H1 (cell line): ENCODE data around the gene TPSD1. TPM values are rescaled to one million over a fixed set of nuclear protein-coding genes. Genes with fewer than 3 reads are reported as not detected.

Experiments used
- CTCF ChIA-PET: fragments of 300-600 bp; sonication (Branson Sonifier 250); formaldehyde crosslinking; loops from one replicate; lab custom pipeline; 2021; ENCODE audit not compliant: partially characterized antibody; lab: Charles Lee
- POLR2A ChIA-PET: fragments of 300-600 bp; sonication (Branson Sonifier 250); formaldehyde crosslinking; loops from one replicate; lab custom pipeline; 2021; ENCODE audit warnings: inconsistent platforms; ENCODE audit not compliant: partially characterized antibody; lab: Charles Lee
- DNase-seq, 2 experiments: peaks; one replicate each; pipeline versions ENCODE4 v3.0.0 to v3.0.0-alpha.2; 2010 to 2022; ENCODE audit warnings: low spot score in 2 of 2, low read depth in 1 of 2, mixed read lengths in 1 of 2
- FAIRE-seq: peaks from 2 replicates; lab custom pipeline; 2011; peaks lifted over from hg19 to GRCh38; lab: Jason Lieb, UNC
- H2AFZ ChIP-seq: 2 replicates; pipeline ENCODE4 v1.8.1; 2012; ENCODE audit warnings: low read length, inconsistent platforms
- H2AK5ac ChIP-seq: 2 replicates; pipeline ENCODE4 v1.6.1; 2013; ENCODE audit warnings: low read depth, low read length
- H2BK120ac ChIP-seq: replicated peaks from 2 replicates; pipeline ENCODE3; 2013; ENCODE audit warnings: low read depth, low read length, inconsistent platforms
- H2BK12ac ChIP-seq: 2 replicates; pipeline ENCODE4 v1.6.1; 2013; ENCODE audit warnings: low read depth, low read length
- H2BK15ac ChIP-seq: 2 replicates; pipeline ENCODE4 v1.6.1; 2013; ENCODE audit warnings: low read length
- H2BK20ac ChIP-seq: 2 replicates; pipeline ENCODE4 v1.6.1; 2013; ENCODE audit warnings: low read length
- H2BK5ac ChIP-seq: 2 replicates; pipeline ENCODE4 v1.6.1; 2013; ENCODE audit warnings: low read depth, low read length
- H3K14ac ChIP-seq: 2 replicates; pipeline ENCODE4 v1.6.1; 2013; ENCODE audit warnings: inconsistent platforms; ENCODE audit not compliant: insufficient read length
- H3K18ac ChIP-seq: 2 replicates; pipeline ENCODE4 v1.6.1; 2013; ENCODE audit warnings: low read length; ENCODE audit errors: extremely low read depth
- H3K23ac ChIP-seq: 2 replicates; pipeline ENCODE4 v1.6.1; 2013; ENCODE audit warnings: inconsistent platforms; ENCODE audit not compliant: insufficient read length
- H3K23me2 ChIP-seq: 2 replicates; pipeline ENCODE4 v1.6.1; 2013; ENCODE audit warnings: low read depth, low read length
- H3K27ac ChIP-seq: 2 replicates; pipeline ENCODE4 v1.6.1; 2011; ENCODE audit warnings: low read depth, low read length, inconsistent platforms
- H3K27me3 ChIP-seq, 4 experiments: replicated peaks in 1 of 4; 1 replicate in 1 of 4; 2 replicates in 3 of 4; pipeline versions ENCODE4 v1.6.1 to v1.8.1; 2011 to 2013; ENCODE audit warnings: low read length in 3 of 4, mild to moderate bottlenecking in 3 of 4, inconsistent platforms in 2 of 4, mixed read lengths in 2 of 4, moderate library complexity in 1 of 4; ENCODE audit not compliant: control insufficient read depth in 3 of 4, insufficient read depth in 3 of 4; ENCODE audit errors: extremely low read depth in 1 of 4
- H3K36me3 ChIP-seq, 4 experiments: 2 replicates each; pipeline versions ENCODE4 v1.6.1 to v1.8.1; 2011 to 2013; ENCODE audit warnings: mild to moderate bottlenecking in 4 of 4, low read length in 3 of 4, moderate library complexity in 2 of 4, control low read depth in 1 of 4, inconsistent platforms in 1 of 4; ENCODE audit not compliant: insufficient read depth in 4 of 4, control insufficient read depth in 2 of 4
- H3K4ac ChIP-seq: replicated peaks from 2 replicates; pipeline ENCODE3; 2013; ENCODE audit warnings: low read length, low read depth, mixed read lengths, inconsistent platforms; ENCODE audit not compliant: insufficient read length
- H3K4me1 ChIP-seq, 4 experiments: replicated peaks in 1 of 4; 1 replicate in 1 of 4; 2 replicates in 3 of 4; pipeline versions ENCODE4 v1.6.1 to v1.8.1; 2011 to 2013; ENCODE audit warnings: low read length in 3 of 4, inconsistent platforms in 2 of 4, mixed read lengths in 1 of 4; ENCODE audit not compliant: insufficient read depth in 4 of 4, control insufficient read depth in 3 of 4
- H3K4me2 ChIP-seq, 2 experiments: 2 replicates each; pipeline versions ENCODE4 v1.6.1 to v1.8.1; 2011 to 2013; ENCODE audit warnings: low read depth in 2 of 2, low read length in 2 of 2, control low read depth in 1 of 2, inconsistent platforms in 1 of 2, mild to moderate bottlenecking in 1 of 2; ENCODE audit not compliant: insufficient read depth in 1 of 2
- H3K4me3 ChIP-seq, 4 experiments: fragments of 200-600, 300-600 bp in 1 of 4; sonication (generic), shearing (Covaris generic), sonication (Bioruptor Twin) in 1 of 4; 2 replicates each; pipeline versions ENCODE4 v1.5.1 to v1.8.1; 2011 to 2016; ENCODE audit warnings: low read length in 4 of 4, low read depth in 3 of 4, control low read depth in 2 of 4, inconsistent platforms in 2 of 4, mild to moderate bottlenecking in 2 of 4, mixed read lengths in 1 of 4, moderate library complexity in 1 of 4; ENCODE audit not compliant: insufficient read depth in 2 of 4; ENCODE audit errors: extremely low read depth in 1 of 4
- H3K56ac ChIP-seq: replicated peaks from 2 replicates; pipeline ENCODE3; 2013; ENCODE audit warnings: low read depth, mild to moderate bottlenecking, mixed read lengths, low read length, inconsistent platforms; ENCODE audit not compliant: insufficient read length
- H3K79me1 ChIP-seq: 2 replicates; pipeline ENCODE4 v1.6.1; 2013; ENCODE audit warnings: low read depth, low read length, control low read depth
- H3K79me2 ChIP-seq, 2 experiments: 2 replicates each; pipeline versions ENCODE4 v1.6.1 to v1.8.1; 2012 to 2013; ENCODE audit warnings: low read length in 2 of 2, mild to moderate bottlenecking in 2 of 2, inconsistent platforms in 1 of 2; ENCODE audit not compliant: insufficient read depth in 2 of 2, control insufficient read depth in 1 of 2
- H3K9ac ChIP-seq, 4 experiments: replicated peaks in 1 of 4; 1 replicate in 1 of 4; 2 replicates in 3 of 4; pipeline versions ENCODE4 v1.6.1 to v1.8.1; 2011 to 2013; ENCODE audit warnings: low read depth in 3 of 4, low read length in 3 of 4, control low read depth in 2 of 4, mild to moderate bottlenecking in 2 of 4, moderate library complexity in 2 of 4, inconsistent platforms in 1 of 4; ENCODE audit errors: extremely low read depth in 1 of 4
- H3K9me3 ChIP-seq, 2 experiments: 2 replicates each; pipeline versions ENCODE4 v1.6.1 to v1.8.1; 2012 to 2013; ENCODE audit warnings: mild to moderate bottlenecking in 2 of 2, moderate library complexity in 2 of 2, control low read depth in 1 of 2, inconsistent platforms in 1 of 2, low read depth in 1 of 2, low read length in 1 of 2, mixed read lengths in 1 of 2; ENCODE audit not compliant: insufficient read depth in 2 of 2
- H4K20me1 ChIP-seq, 2 experiments: replicated peaks in 1 of 2; 2 replicates each; pipeline versions ENCODE3 to v1.8.1; 2011 to 2013; ENCODE audit warnings: inconsistent platforms in 2 of 2, low read length in 2 of 2, mild to moderate bottlenecking in 1 of 2; ENCODE audit not compliant: insufficient read depth in 2 of 2, control insufficient read depth in 1 of 2
- H4K5ac ChIP-seq: 2 replicates; pipeline ENCODE4 v1.6.1; 2013; ENCODE audit warnings: low read length, low read depth, mixed read lengths, inconsistent platforms; ENCODE audit not compliant: insufficient read length
- H4K8ac ChIP-seq: 2 replicates; pipeline ENCODE4 v1.8.0; 2013; ENCODE audit warnings: mild to moderate bottlenecking, moderate library complexity, low read length, inconsistent platforms; ENCODE audit not compliant: insufficient read depth; ENCODE audit errors: extremely low read depth
- H4K91ac ChIP-seq: replicated peaks from 2 replicates; pipeline ENCODE3; 2013; ENCODE audit warnings: low read length, mixed read lengths, inconsistent platforms; ENCODE audit not compliant: insufficient read length
- CHD2 ChIP-seq: IDR thresholded peaks from 2 replicates; pipeline ENCODE4 v1.6.1; 2012; ENCODE audit warnings: low read length, improper control_type of control experiment
- GABPA ChIP-seq: IDR thresholded peaks from 2 replicates; pipeline ENCODE4 v1.6.1; 2011; ENCODE audit warnings: mild to moderate bottlenecking, low read length, moderate library complexity, borderline replicate concordance; ENCODE audit not compliant: insufficient read depth
- RAD21 ChIP-seq, 2 experiments: IDR thresholded peaks in 1 of 2; conservative IDR thresholded peaks in 1 of 2; 2 replicates each; pipeline ENCODE4 v1.6.1; 2011; ENCODE audit warnings: low read depth in 2 of 2, low read length in 2 of 2, improper control_type of control experiment in 1 of 2, inconsistent platforms in 1 of 2, mild to moderate bottlenecking in 1 of 2, moderate library complexity in 1 of 2
- SUZ12 ChIP-seq: fragments of 200-600 bp; sonication (generic); IDR thresholded peaks from 2 replicates; pipeline ENCODE4 v1.6.1; 2012; ENCODE audit warnings: mild to moderate bottlenecking, inconsistent platforms, low read length, moderate library complexity, mixed read lengths
- YY1 ChIP-seq: IDR thresholded peaks from 2 replicates; pipeline ENCODE4 v1.6.1; 2011; ENCODE audit warnings: low read depth, mild to moderate bottlenecking, low read length
- WGBS, 2 experiments: shearing (Covaris generic) in 1 of 2; methylation state at CpG; one replicate each; pipeline versions ENCODE4 v1.1.6 to v1.1.7; 2013 to 2015; ENCODE audit warnings: low lambda C conversion rate in 2 of 2, mixed read lengths in 2 of 2, inconsistent platforms in 1 of 2, low coverage in 1 of 2, missing lambda C conversion rate in 1 of 2; ENCODE audit not compliant: insufficient replicate concordance in 2 of 2, insufficient coverage in 1 of 2, insufficient read length in 1 of 2; ENCODE audit errors: extremely low coverage in 1 of 2, missing lambda C conversion rate in 1 of 2; 5-methylcytosine and 5-hydroxymethylcytosine counted together
- polyA plus RNA-seq, 7 experiments: library from polyadenylated mRNA; depleted of rRNA in 3 of 7; stranded (reverse) in 5 of 7; unstranded in 2 of 7; fragments of >200 nt in 5 of 7; fragments of 200-250 nt in 2 of 7; gene quantifications; 1 replicate in 5 of 7; 2 replicates in 1 of 7; 4 replicates in 1 of 7; pipeline versions ENCODE4 v1.2.1 to v1.2.3, GENCODE V29; 2011 to 2013; ENCODE audit warnings: missing spikeins in 2 of 7, mixed read lengths in 2 of 7
- total RNA-seq: library from RNA; stranded (reverse); fragmentation: NEBNext Ultra II Directional; extraction: Animal tissue kit (Norgen Biotek cat#: 25700); gene quantifications from 2 replicates; pipeline ENCODE4 v1.2.1, GENCODE V29; 2021
- TF ChIP-seq, protein P1 (sequence below), 3 experiments: IDR thresholded peaks; 1 replicate in 2 of 3; 2 replicates in 1 of 3; pipeline versions ENCODE4 v1.5.1 to v1.6.1; 2011; ENCODE audit warnings: low read length in 3 of 3, mild to moderate bottlenecking in 3 of 3, inconsistent platforms in 2 of 3, low read depth in 1 of 3, moderate library complexity in 1 of 3; ENCODE audit not compliant: insufficient read depth in 1 of 3; ENCODE audit errors: control extremely low read depth in 1 of 3

Gene TPSD1
- total and polyA plus RNA-seq, 2 of the 8 experiments (the other 6 are each of a cell fraction or from before 2014, with no cell fraction given), result 0.26 TPM; not detected in 1

DNA sequence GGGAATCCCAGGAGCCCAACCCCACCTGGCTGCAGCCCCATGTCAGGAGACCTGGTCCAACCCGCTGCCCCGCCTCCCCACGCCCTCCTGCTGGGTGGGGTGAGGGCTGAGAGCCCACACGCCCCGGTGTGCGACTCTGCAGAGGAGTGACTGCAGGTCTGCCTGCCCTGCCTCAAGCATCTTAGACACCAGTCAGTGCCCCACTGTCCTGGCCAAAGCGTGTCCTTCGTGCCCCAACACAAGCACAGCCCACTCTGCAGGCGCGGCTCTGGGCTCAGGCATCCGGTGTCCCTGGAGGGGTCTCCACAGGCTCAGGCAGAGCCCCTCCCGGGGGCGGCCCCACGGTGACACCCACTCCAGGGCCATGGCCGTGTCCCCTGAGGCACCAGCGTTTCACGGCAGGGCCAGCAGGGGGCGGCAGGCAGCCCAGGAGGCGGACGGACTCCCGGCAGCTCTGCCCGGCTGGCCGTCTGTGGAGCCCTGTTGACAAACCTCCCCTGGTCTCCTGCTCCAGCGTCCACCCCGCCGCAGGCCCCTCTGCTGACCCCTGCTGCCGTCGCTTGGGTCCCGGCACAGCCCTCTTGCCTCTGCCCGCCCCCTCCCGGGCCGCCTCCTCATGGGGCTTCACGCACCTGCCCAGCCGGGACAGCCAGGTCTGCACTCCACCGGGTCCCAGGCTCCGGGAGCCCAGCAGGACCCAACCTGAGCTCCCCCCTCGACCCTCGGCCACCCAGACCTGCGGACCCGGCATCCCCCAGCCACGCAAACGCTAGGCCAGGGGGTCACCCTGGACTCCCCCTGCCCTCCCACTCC lies 45.0 kb downstream of the TPSD1 start:
- Histone ChIP-seq H2BK120ac (no peak overlapping the region), H2BK5ac (no peak overlapping the region), H3K36me3 (no peaks in the 10 kb centered on the region), H4K5ac (no peak overlapping the region), H4K20me1 (no peaks in the 10 kb centered on the region), H4K8ac (peak overlapping the region; percentile 21; the same call in 1 of the 2 replicates), H2BK20ac (peak overlapping the region; percentile 90), H3K4ac (no peak overlapping the region), H3K4me2 (peak overlapping the region in 1 of 2 experiments; percentile 55; a peak in 3 of 4 replicates), H3K56ac (no peak overlapping the region), H3K23ac (no peak overlapping the region), H2BK12ac (peak overlapping the region; percentile 33; the same call in 1 of the 2 replicates), H3K79me2 (no peaks in the 10 kb centered on the region), H3K14ac (no peak overlapping the region), H3K79me1 (no peaks in the 10 kb centered on the region; the same call in 1 of the 2 replicates), H4K91ac (no peak overlapping the region), H3K27ac (no peak overlapping the region), H3K18ac (peak overlapping the region; percentile 60; the same call in 1 of the 2 replicates), H3K9ac (no peak overlapping the region), H3K4me1 (peaks cover 0 to 16% (median 12%) of the 10 kb centered on the region in 4 experiments; a peak in 6 of 7 replicates), H2AFZ (no peak overlapping the region), H2AK5ac (peak overlapping the region; percentile 39; the same call in 1 of the 2 replicates), H3K27me3 (no peaks in the 10 kb centered on the region), H3K23me2 (peaks cover 2% of the 10 kb centered on the region; the same call in 1 of the 2 replicates), H3K4me3 (peak overlapping the region in 1 of 4 experiments; percentile 29; a peak in 1 of 8 replicates), H3K9me3 (no peaks in the 10 kb centered on the region), H2BK15ac (0 out of 2 replicates have a peak overlapping the region, but pooled peaks have one; percentile 46)
- WGBS, 2 experiments, result 33% methylated on average over 30 of the region's 42 CpGs; no CpG with 5 or more reads in 1 of the 2 experiments
- FAIRE-seq (no peak), DNase-seq (peak in 1 of 2 experiments; percentile 94)
- CTCF ChIA-PET, result interaction anchor here (0.6 to 3.3 kb wide), 21 partner anchors 10 to 468 kb away, joined by 3 to 35 read pairs (median 4); no protein-coding TSS in a partner anchor
- POLR2A ChIA-PET, result interaction anchor here (1.2 to 3.3 kb wide), 5 partner anchors 8 to 31 kb away, joined by 3 to 18 read pairs (median 5); partner anchors contain the start of gene UBE2I
- TF ChIP-seq SUZ12, result no peak
- TF ChIP-seq YY1, result peak; percentile 19; the same call in 1 of the 2 replicates
- TF ChIP-seq GABPA, result peak; percentile 41; the same call in 1 of the 2 replicates
- peak; percentile 38 to 55 for TF ChIP-seq RAD21 (IDR thresholded peaks at IDR 0.05 in 1 of 2, conservative IDR thresholded peaks at IDR 0.05 in 1 of 2; ENCODE audit: low read depth in 2 of 2, low read length in 2 of 2)
- TF ChIP-seq CHD2, result no peak
- TF ChIP-seq, protein P1, sequence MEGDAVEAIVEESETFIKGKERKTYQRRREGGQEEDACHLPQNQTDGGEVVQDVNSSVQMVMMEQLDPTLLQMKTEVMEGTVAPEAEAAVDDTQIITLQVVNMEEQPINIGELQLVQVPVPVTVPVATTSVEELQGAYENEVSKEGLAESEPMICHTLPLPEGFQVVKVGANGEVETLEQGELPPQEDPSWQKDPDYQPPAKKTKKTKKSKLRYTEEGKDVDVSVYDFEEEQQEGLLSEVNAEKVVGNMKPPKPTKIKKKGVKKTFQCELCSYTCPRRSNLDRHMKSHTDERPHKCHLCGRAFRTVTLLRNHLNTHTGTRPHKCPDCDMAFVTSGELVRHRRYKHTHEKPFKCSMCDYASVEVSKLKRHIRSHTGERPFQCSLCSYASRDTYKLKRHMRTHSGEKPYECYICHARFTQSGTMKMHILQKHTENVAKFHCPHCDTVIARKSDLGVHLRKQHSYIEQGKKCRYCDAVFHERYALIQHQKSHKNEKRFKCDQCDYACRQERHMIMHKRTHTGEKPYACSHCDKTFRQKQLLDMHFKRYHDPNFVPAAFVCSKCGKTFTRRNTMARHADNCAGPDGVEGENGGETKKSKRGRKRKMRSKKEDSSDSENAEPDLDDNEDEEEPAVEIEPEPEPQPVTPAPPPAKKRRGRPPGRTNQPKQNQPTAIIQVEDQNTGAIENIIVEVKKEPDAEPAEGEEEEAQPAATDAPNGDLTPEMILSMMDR (IDR thresholded peaks at IDR 0.05; ENCODE audit: control extremely low read depth in 1 of 3, insufficient read depth in 1 of 3, low read depth in 1 of 3, low read length in 3 of 3), result peak; percentile 69 to 98 (median 87)
